Measurements from ENCODE around the gene OR51G2. TPM values are rescaled to one million over a fixed set of nuclear protein-coding genes. Genes with fewer than 3 reads are reported as not detected.

The OR51G2 gene
- total RNA-seq, 1 experiment from 2014 or later: not detected

DNA sequence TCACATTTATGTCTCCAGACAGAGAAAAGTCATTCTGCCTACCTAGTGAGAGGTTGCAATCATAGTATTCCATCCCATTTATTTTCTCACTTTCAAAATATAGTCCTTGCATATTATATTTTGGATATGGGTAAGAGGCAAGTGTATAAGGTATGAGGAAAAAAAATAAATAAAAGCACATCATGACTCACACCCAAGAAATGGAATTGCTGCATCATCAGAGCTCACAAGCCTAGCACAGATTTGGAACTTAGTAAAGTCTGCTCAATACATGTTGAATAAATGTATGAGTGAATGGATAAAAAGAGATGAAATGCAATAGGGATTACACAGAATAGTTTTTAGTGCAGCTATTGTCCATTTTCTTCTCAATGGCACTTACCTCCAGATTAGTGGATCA is 7.5 kb upstream of the OR51G2 start:
- no peak overlapping the region for H2AFZ ChIP-seq (ENCODE audit: low read length)
- H2BK5ac ChIP-seq (ENCODE audit: insufficient read length, low read length): no peak overlapping the region
- no peak overlapping the region for H3K27ac Mint-ChIP-seq
- H4K8ac ChIP-seq (replicated peaks; ENCODE audit: insufficient read length, low read depth, low read length): no peak overlapping the region
- no peak for TF ChIP-seq CTCF (conservative IDR thresholded peaks at IDR 0.05)
- H2BK20ac ChIP-seq (ENCODE audit: low read depth, low read length, poor library complexity, severe bottlenecking): no peak overlapping the region
- H2AK5ac ChIP-seq (ENCODE audit: insufficient read length, low read length): no peak overlapping the region
- no peak overlapping the region for H3K4ac ChIP-seq (ENCODE audit: low read depth, low read length)
- DNase-seq: no peak
- no peaks in the 10 kb centered on the region for H3K9me3 Mint-ChIP-seq
- no peak overlapping the region for H3K56ac ChIP-seq (ENCODE audit: insufficient read length, low read depth, low read length)
- no peaks in the 10 kb centered on the region for H3K27me3 ChIP-seq (ENCODE audit: insufficient read depth, low read length)
- H3K4me2 ChIP-seq (ENCODE audit: insufficient read depth, insufficient read length, low read length): no peak overlapping the region
- no peaks in the 10 kb centered on the region for H3K9me3 ChIP-seq (ENCODE audit: control insufficient read depth, low read depth, low read length)
- H3K4me3 Mint-ChIP-seq: no peak overlapping the region
- H4K20me1 ChIP-seq (ENCODE audit: control insufficient read depth, insufficient read depth, insufficient read length): no peaks in the 10 kb centered on the region
- no peak overlapping the region for H3K9ac ChIP-seq (ENCODE audit: extremely low read depth, insufficient read length, low read length)
- H3K27me3 Mint-ChIP-seq (ENCODE audit: low read depth): no peaks in the 10 kb centered on the region; the same call in 1 of the 2 replicates
- no peak overlapping the region for H3K18ac ChIP-seq (ENCODE audit: insufficient read length, low read depth, low read length)
- H3K4me1 ChIP-seq (ENCODE audit: insufficient read depth, low read length): no peaks in the 10 kb centered on the region
- no peak overlapping the region for H3K27ac ChIP-seq (ENCODE audit: insufficient read length, low read depth, low read length)
- H2BK12ac ChIP-seq (ENCODE audit: insufficient read length, low read depth, low read length): no peak overlapping the region
- H3K14ac ChIP-seq (ENCODE audit: insufficient read depth, low read length): no peak overlapping the region
- no peaks in the 10 kb centered on the region for H3K79me2 ChIP-seq (ENCODE audit: insufficient read depth, low read length)
- no peaks in the 10 kb centered on the region for H3K36me3 Mint-ChIP-seq (ENCODE audit: insufficient read depth in 1 of 3, low read depth in 3 of 3)
- H2BK120ac ChIP-seq (ENCODE audit: low read depth, low read length, poor library complexity, severe bottlenecking): no peak overlapping the region
- no peak overlapping the region for H4K91ac ChIP-seq (ENCODE audit: insufficient read length, low read depth, low read length)
- H4K5ac ChIP-seq (ENCODE audit: insufficient read length, low read depth, low read length): no peak overlapping the region
- H3K23ac ChIP-seq (ENCODE audit: insufficient read length, low read depth, low read length): no peak overlapping the region
- no peaks in the 10 kb centered on the region for H3K79me1 ChIP-seq (ENCODE audit: insufficient read depth, low read depth, low read length, poor library complexity, severe bottlenecking)
- H2BK15ac ChIP-seq (ENCODE audit: low read depth, low read length): no peak overlapping the region
- H3K4me1 Mint-ChIP-seq: no peaks in the 10 kb centered on the region
- H3K23me2 ChIP-seq (ENCODE audit: insufficient read length, low read depth, low read length, poor library complexity, severe bottlenecking): no peaks in the 10 kb centered on the region
- no peak overlapping the region for H3T11ph ChIP-seq (ENCODE audit: low read length)

Data from H9 (cell line).